AG08395 (cell line): ENCODE results near the gene ASB10.

Experiments used
- DNase-seq: peaks from one replicate; pipeline ENCODE4 v3.0.0; 2012; ENCODE audit warnings: mixed read lengths, low spot score

ASB10 gene

GRCh38 chr7:151187409-151188251 lies 580 bp upstream of the ASB10 start:
- no peak for DNase-seq

DNA sequence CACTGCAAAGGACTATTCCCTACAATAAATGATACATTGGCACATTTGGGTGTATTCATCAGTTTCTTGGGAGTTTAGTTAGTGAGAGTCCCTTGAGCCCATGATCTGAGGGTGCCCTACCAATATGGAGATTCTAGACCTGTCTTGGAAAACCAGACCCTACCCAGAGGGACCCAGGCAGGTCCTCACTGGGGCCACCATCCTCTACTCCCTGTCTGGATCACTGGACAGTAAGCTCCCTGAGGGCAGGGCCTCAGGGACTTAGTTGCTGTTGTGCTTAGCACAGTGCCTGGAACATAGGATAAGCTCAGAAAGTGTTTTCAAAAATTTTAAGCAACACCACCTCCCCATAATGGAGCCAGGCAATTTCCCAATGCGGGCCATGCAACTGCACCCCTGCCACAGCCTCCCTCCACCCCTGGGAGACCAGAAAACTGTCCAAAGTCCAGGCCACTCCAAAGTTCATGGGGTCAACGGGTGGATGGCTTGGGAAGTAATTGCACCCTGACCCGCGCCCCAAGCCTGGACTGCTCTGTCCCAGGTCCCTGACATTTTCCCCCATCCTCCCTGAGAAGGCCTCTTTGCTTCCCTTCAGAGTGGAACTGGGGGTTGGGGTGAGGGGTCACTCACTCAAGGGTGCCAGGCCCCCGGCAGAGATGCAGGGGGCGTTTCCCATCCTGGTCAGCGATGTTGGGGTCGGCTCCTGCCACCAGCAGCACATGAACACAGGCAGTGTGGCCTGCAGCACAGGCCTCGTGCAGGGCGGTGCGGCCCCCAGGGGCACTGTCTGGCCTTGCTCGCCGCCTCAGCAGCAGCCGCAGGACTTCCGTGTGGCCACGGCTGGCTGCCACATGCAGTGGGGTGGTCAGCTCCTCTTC lies 1.0 kb downstream of the ASB10 start:
- no peak for DNase-seq

DNA sequence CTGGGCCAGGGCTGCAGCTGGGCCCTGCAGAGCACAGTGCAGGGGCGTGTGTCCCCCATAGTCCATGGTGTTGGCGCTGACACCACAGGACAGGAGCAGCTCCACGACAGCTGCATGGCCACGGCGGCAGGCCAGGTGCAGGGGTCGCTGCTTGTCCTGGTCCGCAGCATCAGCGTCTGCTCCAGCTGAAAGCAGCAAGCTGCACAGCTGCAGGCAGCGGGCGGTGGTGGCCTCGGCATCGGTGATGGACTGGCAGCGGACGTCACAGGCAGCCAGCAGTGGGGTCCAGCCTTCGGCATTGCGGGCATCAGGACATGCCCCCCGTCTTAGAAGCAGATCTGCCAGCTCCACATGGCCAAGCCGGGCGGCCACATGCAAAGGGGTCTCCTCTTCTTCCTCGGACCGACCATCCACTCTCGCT lies 6.0 kb downstream of the ASB10 start:
- no peak for DNase-seq

DNA sequence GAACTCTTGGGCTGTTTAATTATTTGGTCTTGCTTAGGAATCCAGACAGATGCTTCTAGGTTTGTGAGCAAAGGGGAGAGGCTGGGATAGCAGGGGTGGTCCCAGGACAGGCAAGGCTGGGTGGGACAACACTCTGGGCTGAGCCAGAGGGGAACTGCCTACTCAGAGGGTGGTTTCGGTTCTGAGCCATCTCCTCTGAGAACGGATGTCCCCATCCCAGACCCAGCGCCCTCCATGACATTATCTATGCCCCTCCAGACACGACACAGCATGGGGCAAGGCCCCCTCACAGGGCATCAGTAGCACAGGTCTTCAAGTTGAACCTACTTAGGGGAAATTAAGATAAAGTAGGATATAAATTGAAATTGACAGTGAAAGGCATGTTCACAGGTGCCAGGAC lies 7.1 kb downstream of the ASB10 start:
- DNase-seq = no peak

DNA sequence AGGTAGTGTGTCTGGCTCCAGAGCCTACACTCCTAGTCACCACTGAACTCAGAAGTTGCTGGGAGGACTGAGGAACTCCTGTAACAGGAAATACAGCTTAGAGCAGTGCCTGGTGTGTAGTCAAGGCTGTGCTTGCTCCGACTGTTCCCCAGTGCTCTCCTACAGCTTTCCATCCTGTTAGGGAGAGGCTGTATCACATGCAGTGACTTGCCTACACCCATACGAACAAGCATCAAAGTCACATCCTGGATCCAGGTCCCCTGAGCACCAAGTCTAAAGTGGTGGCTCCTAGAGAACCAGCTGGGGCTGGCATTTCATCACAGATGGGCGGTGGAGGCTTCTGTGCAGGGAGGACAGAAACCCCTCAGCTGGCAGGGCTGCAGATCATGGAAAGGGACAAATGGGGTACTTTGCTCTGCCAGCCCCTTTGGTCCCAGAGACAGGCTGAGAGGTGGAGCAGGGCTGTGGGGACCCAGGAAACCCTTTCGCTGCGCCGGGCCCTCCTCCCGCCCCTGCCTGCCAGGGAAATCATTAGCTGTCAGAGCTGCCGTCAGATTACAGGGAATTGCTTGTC lies 7.7 kb downstream of the ASB10 start:
- DNase-seq = no peak

DNA sequence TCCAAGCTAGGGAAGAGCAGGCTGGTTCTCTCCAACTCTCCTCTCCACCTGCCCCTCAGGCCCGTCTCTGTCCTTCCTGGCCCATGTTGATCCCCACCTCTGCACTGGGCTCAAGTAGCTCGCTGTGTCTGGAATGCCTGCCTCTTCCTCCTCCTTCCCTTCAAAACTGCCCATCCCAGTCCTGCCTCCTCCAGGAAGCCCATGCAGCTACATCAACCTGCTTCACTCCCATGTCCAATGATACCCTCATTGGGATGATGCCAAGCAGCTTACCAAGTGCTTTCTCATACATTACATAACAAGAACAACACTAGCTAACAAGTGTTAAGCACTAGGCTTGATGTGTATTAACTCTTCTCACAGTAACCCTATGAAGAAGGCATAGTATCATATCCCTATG lies 8.2 kb downstream of the ASB10 start:
- no peak for DNase-seq

DNA sequence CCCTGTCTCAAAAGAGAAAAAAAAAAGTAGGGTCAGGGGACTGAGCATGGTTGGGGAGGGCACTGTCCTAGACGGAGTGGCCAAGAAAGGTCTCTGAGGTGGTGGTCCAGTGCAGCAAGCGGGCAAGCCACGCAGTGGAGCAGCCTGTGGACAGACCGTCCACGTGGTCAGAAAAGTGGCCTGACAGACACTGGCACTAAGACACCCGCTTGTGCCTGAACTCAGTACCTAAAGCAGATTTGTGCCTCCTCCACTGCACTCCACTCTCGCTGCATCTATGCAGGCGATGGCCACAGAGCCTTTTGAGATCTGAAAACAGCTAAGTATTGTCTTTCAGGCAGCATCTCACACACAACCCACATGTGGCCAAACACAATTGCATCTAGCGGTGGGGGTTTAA lies 8.8 kb downstream of the ASB10 start:
- no peak for DNase-seq

DNA sequence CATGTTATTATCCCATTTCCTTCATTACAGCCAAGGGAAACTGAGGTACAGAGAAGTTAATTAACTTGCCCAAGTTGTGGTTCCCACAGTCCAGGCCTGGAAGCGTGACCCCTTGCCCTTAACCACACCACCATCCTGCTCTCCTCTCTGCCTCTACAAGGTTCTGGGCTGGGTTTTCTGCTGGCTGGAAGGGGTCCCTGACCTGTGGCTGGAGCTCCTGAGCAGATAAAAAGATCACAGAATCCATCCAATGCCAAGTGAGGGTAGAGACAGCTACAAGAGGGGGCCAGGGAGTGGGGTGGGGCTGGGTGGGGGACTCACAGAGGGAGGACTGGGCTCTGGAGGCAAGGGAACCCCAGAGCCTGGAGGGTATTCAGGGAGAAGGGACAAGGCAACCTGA lies 9.7 kb downstream of the ASB10 start:
- DNase-seq = no peak

- DNase-seq = no peak
These were observed 10.6 kb downstream of the ASB10 start for GRCh38 chr7:151176401-151176800.

DNA sequence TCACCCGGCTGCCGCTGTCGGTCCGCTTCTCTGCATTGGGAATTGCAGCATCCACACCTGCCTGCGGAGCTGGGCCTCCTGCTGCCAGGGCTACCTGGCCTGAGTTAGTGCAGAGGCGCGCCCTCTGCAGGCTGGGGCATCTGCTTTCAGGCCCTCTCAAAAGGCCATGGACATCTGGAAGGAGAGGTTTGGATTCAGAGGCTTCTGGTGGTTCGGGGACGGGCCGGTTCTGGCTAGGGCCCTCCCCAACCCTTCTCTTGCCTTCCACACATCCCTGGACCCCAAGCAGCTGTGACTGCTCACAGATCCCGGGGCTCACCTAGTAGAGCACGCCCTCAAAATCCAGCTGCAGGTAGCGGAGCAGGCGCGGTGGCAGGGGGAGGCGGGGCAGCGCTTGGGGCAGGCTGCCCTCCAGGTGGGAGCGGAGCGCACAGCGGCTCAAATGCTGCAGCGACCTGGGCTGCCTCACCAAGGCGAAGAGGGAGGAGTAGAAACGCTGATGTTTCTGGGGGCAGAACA lies 11.2 kb downstream of the ASB10 start:
- no peak for DNase-seq

DNA sequence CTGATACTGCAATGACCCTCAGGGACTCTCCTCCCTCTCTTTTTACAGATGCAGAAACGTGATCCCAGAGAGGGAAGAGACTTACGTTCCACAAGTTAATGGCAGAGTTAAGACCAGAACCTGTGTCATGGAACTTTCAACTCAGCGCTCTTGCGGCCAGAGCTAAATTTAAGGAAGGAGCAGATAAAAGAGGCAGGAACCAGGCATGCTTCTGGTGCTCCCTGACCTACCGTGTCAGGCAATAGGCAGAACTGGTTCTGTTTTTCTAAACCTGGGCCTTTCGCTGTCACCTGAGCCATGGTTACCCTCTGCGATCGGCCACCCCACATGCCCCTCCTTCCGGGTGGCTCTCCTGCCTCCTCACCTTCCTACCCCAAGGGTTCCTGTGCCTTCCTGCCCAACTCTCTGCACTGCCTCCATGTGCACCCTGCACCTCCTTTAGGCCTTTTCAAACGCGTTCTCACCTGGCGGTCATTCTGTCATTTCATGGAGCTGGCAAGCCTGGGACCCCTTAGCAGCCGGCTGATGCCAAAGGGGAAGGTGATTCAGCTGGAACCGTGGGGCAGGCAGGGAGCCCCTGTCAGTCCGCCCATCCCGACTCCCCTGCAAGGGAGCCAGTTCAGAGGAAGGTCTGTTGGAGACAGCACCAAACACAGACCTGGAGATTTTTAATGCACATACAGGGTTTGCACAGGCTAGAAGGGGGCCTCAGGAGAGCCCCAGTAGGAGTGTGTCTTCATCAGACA lies 11.8 kb downstream of the ASB10 start:
- DNase-seq = no peak

GRCh38 chr7:151174246-151175046 lies 12.6 kb downstream of the ASB10 start:
- no peak for DNase-seq

DNA sequence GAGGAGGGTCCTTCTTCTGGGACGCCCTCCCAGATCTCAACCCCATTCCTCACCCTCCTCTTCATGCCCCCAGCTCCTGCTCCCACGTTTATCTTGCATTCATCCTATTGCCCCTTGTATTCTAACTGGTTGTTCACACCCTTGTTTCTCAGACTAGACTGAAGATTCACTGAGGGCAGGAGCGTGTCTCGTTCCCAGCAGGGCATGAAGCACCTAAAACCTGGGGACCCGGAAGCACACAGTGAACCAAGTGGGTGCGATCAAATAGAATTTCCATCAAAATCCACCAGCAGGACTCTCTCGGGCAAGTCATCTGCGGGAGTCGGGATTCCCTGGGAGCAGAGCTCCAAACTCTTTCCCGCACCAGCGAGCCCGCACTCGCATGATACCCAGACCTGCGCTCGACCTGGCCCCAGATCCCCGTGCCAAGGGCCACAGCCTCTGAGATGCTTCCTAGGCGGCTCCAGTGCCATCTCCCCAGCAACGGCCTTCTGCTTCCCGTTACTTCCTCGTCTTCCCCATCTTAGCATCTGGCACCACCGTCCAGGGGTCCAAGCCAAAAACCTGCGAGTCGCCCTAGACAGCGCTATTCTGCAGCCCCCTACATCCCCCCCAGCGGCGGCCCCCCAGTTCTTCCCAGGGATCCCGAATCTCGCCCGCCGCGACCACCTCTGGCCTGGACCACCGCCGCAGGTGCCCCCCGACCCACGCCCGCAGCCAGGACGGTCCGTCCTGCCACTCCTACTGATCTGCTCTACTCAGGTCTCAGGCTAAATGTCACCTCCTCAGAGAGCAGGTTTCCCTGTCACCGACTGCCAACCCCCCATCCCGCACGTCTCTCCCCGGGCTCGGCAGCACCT lies 13.4 kb downstream of the ASB10 start:
- no peak for DNase-seq

DNA sequence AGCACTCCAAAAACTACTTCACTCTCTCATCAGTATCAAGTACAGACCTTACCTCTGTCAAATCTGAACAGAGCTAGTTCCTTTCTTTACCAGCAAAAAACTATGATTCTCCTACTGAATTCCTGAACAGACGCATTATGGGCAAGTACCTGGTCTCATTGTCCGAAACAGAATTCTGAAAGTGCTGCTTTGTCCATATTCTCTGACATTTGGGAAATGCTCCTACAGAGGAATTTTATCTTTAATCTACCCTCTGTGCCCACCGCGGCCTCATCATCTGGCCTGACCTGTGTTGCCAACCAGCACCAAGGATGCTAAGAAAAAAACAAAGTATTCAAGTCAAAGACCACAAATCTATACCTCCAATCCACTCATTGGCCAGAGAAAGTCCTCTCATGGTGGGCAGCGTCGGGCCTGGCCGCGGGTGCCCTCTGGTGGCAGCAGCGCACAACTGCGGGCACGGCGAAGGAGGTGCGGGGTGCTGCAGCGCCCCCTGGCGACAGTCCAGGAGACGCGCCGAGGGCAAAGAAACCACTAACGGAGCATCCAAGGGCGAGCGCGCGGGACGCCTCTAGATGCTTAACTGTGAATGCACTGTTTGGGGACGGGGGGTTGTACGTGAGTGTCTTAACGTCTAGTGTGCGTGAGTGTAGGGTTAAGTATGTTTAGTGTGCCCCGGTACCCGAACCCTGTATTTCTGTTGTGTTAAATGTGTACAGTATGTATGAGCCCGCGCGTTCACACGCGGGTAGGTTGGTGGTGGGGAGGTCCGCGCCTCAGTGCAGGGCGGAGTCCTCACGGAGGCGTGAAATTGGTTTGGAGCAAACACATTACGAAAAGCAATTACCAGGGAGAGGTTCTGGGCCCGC lies 14.5 kb downstream of the ASB10 start:
- DNase-seq = peak; percentile 91

GRCh38 chr7:151168787-151169162 lies 18.3 kb downstream of the ASB10 start:
- no peak for DNase-seq

DNA sequence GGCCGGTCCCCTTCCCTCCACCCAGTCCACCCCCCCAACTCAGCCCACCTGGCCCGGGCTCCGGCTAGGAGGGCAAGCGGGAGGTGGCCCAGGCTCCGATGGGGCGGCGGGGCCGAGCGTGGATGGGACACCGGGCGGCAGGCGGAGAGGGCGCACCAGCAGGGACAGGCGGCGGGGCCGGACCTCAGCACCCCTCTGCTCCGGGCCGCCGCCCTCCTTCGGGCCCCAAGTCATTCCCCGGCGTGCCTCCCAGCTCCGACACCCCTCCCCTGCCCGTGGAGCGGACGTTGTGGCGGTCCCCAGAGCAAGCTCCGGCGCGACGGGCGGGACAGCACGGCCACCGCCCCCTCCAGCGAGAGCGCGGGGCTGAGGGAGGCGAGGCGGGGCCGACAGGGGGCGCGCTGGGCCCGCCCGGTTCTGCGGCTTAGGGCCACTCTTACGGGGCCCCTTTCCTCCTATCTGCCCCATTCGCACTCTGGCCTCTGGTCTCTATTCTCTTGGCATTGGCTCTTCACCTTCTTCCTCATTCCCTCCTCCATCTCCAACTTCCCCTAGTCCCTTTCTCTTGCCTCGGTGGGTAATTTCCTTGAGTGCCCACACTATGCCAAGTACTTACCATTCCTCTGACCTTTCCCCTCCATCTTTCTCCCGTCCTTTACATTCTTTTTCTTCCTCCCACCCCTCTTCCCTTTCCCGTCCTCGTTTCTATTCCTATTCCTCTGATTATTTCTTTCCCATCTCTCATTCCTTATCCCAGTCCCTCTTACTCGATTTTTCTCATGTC lies 18.9 kb downstream of the ASB10 start:
- DNase-seq = peak; percentile 23

GRCh38 chr7:151167197-151167961 lies 19.7 kb downstream of the ASB10 start, which contains the start of gene GBX1:
Gene GBX1, minus strand, starts transcription at chr7:151167694. Its CDS starts 146 bp downstream, at chr7:151167548.
- DNase-seq = no peak
